Putamen (tissue), 1 donor: Measurements from ENCODE around the gene TPM1.
A peak's percentile ranks its signal among the peaks of the same experiment; 100 is the strongest.

Experiments used
- DNase-seq: peaks from one replicate; pipeline ENCODE4 v3.0.0-alpha.2; 2016; ENCODE audit warnings: low spot score

Gene TPM1

DNA sequence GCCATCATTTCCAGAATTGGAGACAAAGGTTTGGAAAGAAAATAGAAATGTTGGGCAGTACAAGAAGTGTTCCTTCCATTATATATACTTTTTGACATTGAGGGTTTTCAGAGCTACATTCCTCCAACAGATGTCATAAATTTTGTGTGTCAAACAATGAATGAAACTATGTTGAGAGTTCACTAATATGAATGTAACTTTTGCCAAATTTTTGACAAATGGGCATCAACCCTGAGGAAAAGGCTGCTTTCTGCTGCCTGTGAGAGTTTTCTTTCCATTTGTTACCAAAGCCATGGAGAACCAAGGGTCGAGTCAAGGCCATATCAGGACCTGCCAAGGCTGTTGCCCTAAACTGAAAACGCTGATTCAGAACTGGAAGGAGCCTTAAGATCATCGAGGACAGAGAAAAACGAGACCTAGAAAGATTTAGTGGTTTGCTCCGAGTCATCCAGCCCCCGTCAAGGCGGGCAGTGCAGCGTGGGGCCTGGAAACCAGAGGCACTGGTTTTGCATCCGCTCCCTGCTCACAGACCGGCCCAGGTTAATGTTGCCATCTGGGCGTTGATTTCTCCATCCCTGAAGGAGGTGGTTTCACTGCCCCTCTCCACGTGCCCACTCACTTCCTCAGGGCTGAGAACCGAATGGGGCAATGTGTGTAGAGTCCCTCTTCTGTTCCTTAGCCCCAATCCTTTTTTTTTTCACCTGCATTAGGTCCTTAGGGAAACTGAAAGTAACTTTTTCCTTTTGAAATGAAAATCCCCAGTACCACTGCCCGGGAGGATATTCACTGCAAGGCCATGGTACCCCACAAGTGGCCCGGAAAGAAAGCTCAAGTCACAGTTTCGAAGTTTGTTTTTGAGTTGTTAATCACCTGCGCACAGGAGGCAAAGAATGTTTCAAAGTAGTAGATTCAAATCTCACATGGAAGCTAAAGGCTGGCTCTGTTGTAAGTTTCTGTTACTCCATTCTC is 32.8 kb downstream of the TPM1 start:
- no peak for DNase-seq

DNA sequence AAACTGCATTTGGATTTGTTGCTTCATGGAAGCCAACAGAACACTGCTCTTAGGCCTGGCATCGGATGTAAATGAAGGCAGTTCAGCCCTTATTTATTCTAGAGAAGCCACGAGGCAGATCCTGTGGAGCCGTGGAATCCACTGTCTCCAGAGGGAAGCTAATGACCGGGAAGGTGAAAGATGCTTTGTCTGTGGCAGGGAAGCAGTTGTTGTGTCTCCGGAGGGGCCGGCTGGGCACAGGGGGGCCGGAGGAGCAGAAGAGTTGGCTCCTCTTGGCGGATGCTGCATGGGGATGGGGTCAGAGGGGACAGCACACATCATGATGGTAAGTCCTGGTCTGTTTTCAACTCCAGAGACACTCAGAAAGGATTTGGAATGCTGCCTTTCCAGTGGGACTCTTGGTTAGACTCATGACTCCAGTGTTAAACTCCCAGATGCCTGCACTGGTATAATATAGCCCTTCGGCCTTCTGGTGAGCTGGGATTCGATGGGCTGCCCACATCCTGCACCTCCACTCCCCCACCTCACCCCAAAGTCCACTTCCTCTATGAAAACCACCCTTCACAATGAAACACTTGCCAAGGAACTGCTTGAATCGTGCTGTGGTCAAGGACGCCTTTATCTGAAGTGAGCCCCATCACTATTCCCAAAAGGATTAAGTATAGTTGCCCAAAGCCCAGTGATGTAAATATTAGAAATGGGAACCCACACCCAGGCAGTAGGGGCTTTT is 33.6 kb downstream of the TPM1 start:
- no peak for DNase-seq

DNA sequence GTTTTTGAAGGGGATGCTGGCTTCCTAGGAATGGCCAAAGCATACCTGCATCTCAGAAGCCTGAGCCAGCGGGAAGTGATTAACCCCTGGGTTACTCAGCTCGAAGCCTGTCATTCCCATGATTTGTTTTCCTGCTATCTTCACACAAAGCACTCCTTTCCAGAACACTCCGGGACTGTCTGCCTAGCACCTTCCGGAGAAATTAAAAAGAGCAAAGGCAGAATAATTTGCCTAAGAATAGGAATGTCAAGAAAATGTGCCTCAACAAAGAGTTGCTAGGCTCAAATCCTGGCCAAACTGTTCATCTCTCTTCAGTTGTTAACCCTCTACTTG is 34.1 kb downstream of the TPM1 start:
- DNase-seq = no peak

DNA sequence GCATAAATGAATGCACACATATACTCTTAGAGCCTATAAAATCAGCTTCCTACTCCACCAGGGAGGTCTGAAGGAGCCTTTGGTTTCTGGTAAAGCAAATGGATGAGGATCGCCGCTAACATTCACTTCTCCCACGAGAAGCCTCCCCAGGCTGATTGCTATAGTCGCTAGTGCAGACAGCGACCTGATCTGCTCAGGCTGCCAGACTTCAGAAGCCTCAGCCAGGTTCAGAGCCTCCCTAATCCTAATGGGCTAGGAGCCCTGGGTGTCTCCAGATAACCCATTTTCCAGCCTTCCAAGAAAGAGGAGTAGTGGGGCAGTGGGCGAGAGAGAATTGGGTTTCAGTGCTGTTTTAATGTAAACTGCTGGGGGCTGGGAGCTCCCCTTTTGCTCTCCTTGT is 35.4 kb downstream of the TPM1 start:
- no peak for DNase-seq

DNA sequence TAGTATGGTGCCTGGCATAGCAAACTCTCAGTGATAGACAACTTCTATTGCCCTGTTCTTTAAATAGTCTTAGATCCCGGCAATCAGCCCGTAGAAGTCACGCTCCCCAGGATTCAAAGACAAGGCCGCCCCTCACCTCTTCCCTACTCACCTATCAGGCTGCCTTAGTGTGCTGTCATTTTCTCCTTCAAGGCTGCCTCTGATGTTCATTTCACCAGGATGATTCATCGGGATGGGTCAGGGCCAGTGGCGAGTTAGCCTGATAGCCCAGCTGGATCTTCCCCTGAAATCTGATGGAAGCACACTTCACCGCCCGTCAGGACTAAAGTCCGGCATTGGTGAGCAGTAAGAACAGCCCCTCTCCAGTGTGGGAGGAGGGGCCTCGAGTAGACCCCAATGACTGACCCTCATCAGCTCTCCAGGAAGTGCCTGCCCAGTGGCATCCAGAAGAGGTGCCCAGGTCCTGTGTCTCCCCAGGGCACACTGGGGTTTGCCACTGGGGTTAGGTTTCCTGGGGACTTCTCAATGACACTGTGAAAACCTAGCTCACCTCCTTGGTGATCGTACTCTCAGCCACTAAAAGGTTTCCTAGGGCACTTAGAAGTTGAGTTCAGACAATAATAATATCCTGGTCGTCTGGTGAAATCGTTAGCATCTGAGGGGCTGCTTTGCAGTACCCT is 37.5 kb downstream of the TPM1 start:
- no peak for DNase-seq

DNA sequence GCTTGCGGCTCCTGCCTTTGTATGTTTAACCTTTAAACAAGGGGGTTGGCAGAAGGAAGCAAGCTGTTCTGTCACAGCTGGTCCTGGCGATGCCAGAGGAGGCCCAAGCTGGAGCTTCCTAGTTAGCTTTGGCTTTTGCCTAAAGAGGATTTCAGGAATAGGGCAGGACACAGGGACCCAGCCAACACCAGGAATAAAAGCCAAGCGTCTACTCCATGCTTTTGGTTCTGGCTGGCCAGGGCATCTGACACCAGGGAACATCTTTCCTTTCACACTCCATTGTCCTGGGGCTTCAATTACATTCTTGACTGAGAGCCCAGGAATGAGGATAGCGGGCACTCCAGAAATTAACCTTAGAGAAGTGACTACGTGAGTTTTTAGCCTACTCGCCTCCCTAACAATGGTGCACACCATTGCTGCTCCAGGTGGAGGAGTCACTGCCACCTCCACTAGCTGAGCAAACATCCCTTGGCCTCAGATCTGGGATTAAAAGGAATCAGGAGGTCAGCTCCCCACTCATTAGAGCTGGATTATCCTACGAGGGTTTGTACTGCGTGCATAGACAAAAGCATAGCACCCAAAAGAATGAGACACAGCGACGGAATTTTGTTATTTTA is 38.2 kb downstream of the TPM1 start:
- no peak for DNase-seq

DNA sequence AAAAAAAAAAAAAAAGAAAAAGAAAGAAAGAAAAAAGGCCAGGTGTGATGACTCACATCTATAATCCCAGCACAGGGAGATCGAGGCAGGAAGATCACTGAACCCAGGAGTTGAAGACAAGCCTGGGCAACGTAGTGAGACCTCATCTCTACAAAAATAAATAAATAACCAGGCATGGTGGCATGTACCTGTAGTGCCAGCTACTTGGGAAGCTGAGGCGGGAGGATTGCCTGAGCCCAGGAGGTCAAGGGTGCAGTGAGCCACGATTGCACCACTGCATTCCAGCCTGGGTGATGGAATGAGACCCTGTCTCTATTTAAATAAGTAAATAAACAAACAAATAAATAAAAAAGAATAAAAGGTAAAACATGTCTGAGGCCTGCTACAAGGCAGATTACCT is 39.8 kb downstream of the TPM1 start:
- DNase-seq = no peak

DNA sequence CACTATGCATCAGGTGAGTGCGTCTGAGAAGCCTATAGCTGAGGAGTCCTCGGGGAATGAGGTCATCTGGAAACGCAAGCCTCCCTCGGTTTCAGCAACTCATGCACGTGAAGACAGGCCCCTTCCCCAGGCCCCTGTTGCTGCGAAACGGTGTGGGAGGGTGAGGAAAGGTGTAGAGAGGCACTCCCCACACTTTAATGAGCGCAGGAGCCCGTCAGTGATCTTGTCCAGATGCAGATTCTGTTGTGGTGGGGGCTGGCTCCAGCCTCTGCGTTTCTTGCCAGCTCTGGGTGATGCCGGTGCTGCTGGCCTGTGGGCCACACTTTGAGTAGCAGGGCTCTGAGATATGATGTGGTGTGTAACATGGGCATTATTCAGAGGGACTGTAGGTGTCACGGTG is 40.5 kb downstream of the TPM1 start:
- no peak for DNase-seq

DNA sequence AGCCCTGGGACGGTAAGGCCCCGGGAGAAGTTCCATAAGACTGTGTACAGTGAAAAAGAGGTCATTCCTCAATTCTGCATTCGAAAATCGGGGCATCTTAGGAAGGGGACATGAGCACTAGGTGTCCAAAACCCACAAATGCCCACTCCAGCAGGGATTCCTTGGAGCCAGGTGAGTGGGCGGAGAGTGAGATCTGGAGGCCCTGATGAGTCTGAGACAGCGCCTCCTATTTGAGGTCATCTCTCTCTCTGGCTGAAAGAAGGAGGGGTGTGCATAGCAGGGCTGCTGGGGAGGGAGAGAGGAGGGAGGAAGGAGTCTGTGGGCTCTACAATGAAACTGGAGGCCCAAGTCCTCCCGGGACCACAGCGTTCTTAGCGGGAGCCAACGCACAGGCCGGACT is 41.0 kb downstream of the TPM1 start:
- DNase-seq = no peak

DNA sequence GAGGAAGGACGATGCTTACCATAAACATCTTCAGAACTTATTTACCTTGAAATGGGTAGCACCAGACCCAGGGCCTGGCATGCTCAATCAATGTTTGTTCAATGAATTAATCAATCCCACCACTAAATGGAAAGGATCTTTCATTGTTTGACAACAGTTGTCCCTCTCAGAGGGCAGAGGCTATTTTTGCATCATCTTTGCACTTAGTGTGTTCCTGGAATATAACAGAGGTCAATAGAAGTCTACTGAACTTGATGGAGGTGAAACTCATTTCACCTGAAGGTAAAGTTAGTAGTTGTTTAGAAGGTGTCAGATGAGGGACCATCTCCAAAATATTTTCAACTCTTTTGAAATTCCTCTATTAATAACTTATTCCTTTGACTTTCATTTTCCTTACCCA is 42.3 kb downstream of the TPM1 start:
- no peak for DNase-seq

DNA sequence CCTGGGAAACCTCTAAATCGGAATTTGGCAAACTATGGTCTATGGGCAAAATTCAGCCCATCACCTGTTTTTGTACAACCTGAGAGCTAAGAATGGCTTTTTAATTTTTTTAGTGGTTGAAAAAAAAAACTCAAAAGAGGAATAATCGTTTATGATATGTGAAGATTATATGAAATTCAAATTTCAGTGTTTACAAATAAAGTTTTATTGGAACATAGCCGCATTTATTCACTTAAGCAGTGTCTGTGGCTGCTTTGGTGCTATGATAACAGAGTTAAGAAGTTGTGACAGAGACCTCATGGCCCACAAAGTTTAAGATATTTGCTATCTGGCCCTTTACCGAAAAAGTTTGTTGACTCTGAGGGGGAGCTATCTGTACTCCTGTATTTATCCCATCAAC is 42.7 kb downstream of the TPM1 start:
- DNase-seq = no peak

DNA sequence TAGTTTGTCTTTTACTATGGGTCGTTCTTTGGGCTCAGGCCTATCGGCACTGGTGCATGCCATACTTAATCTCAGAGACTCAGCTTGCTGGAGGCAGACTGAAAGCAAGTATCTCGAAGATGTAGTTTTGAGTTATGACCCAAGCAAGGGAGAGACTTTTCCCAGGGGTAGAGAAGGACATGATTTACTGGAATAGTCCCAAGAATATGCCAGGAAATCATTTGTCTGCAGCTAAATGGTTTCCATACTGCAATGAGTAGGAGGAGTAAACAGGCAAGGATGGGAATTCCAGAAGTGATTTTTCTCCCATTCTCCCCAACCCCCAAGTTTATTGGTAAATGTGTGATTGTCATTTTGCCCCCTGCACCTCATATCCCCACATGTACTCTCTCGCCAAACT is 43.7 kb downstream of the TPM1 start:
- DNase-seq = no peak

DNA sequence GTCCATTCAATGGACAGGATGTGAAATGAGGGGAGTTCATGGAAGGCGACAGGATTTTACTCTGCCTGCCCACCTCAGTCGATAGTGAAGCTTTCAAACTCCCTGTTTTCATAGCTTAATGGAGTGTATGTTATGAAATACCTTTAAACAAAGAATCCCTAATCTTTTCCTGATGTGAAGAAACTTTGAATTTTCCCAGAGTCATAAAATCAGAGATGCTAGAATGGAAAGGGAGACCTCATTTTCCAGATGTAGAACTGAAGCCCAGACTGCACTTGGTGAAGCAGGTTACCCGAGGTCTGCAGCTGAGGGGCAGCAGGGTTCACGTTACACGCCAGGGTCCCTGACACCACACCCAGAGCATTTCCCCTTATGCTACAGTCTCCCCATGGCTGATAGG is 44.4 kb downstream of the TPM1 start:
- no peak for DNase-seq

DNA sequence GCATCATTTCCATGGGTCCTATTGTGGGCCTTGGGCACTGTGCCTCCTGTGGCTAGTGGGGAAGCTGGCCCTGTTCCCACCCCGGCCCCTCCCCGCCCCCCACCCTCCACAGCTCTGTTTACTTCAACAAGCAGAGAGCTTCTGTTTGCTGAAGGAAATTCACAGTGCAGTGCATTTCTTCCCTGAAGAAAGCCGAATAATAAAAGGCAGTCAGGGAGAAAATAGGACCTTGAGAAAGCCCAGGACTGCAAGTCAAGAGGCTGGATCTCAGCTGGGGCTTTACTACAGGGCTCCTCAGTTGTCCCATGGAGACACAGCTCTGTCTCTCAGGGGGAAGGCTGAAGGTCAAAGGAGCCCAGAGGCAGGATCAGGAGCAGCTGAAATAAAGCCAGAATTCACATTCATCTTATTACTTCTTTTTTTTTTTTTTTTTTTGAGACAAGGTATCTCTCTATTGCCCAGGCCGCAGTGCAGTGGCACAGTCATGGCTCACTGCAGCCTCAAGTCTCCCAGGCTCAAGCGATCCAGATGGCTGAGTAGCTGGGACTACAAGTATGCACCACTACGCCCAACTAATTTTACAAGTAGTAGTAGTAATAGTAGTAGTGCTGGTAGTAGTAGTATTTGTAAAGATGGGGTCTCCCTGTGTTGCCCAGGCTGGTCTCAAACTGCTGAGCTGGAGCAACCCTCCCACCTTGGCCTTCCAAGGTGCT is 46.1 kb downstream of the TPM1 start:
- DNase-seq = no peak

DNA sequence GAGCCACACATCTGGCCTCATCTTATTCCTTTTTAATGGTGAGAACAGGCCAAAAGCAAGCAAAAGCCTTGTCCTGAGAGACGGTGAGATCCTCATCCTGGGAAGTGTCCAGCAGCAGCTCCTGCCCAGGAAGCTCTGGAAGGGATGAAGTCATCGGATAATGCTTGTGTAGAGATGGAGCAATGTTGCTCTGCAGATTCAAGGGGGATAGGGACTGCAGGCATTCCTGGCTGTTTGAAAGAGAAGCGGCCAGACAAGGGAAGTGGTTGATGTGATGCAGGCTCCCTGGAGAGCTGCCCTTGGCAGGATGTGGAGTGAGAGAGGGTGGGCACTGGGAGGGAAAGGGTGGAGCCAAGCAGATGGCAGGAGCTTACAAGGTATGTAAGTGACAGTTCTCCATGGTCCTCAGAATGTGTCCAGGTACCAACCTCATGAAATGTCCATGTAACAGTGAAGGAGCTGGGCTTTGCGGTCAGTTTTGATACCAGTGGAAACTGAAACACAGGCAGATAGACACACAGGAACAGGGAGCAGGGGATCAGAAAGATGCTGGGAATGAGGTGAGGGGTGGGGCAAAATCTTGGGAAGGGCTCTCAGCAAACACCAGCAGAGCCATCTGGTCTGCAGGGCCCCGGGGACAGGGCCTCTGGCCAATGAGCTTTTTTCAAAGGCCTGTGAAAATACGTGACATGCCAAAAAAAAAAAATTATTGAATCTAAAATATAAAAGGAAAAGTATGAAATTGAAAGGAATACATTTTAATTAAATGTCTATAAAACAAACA is 46.9 kb downstream of the TPM1 start:
- no peak for DNase-seq

DNA sequence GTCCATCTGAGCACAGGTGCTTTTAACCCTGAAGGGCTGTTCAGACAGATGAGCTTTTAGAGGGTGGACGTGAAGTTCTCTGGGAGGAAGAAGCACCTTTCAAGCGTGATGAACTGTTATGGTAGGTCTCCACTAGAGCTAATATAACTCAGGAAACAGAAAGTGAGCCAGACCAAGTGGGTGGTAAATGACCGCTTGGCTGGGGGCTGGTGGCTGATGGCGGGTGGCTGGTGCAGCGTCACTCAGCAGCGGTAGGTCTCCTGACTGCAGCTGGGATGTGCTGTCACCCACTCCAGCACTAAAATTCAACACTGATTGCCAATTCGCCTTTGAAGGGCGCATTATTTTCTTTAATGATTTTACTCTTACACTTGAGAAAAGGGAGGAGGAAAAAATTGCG is 47.9 kb downstream of the TPM1 start:
- no peak for DNase-seq

DNA sequence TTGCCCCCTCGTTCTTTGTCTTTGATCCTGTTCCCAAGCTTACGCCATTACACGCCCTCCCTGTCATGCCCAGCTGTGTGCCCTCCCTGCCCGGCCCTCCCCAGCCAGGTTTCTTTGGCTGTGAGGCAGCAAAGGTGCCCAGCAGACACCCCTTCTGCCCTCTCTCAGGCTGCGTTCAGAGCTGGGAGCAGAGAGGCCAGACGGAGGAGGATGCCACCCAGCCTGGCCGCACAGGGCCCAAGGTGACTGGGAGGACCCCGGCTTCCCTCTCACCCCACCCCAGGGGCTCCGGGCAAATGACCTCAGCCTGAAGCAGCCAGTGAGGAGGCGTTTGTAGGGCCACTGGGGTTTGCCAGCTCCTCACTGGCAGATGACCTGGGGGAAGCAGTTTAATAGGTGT is 48.3 kb downstream of the TPM1 start:
- DNase-seq = no peak

DNA sequence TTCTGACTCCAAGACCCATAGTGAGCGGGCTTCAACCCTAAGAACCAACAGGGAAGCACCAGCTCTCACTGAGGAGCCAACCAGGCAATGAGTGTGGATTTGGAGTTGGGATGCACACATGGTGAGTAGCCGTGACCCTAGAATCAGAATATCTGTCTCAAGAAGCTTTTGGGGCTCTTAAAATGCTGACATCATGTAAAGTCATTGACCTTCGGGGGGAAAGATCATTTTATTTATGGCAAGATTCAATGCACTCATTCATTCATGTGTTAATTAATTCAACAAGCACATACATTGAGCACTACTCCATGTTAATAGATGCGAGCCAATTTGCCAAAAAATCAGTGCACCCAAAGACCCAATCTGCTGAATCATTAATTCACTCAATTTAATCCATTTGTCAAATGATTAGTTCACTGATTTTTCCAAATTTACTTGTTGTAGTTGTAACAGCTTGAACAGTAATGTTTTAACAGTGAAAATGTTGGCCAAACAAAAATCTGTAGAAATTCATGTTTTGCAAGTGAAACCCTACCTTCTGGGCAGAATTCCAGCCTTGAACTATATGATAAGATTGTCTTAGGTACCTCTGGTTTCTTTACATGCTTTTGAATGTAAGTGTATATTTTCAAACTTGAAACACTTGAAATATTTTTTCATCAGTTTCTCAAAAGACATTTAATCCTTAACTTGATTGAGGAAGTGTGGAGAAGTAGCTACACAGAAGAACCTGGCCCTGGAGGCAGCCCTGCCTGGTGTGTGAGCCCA is 49.3 kb downstream of the TPM1 start:
- no peak for DNase-seq

DNA sequence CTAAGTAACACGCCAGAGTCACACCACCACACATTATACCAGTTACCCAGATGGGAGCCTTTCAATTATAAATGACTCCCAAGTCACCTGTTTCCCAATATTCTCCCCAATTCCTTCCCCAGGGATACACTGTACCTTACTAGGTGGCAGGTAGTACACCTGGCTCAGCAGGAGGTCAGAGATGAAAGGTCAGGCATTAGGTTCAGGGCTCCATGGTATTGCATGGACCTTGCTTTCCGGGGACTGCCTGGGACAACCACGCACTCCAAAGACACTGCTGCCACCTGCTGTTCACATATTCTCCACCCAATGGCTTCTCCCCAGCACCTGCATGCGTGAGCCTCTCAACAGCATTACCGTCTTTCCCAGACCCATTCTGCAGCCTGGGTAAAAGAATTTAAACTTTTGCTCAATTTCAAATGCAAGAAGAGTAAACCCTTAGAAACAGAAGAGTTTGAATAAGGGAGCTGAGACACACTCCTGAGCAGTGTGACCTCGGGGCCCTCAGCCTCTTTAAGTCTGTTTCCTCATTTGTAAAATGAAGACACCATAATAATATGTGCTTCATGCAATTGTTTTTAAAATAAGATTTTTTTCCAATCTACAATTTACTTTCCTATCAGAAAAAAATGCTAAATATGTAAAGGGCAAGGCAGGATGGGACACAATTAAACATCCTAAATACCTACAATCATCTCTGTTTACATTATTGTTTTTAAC is 51.1 kb downstream of the TPM1 start:
- DNase-seq = peak; percentile 61

DNA sequence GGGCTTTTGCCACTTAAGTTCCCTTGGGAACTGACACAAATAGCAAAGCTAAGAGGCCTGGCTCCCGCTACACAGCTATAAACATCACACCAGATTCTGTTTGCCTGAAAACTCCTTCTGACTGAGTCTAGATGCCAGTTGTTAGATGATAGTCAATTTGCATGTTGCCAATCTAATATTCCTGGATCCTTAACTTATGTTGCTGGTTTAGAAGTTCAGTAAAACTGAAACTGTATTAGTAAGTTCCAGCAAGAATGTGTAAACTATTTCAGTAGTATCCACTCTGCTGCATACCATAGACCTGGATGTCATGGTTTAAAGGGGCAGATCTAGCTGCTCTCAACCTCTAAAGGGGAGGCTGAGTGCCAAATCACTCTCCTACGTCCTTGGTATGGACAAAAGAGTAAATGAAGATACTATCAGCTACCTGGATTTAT is 52.0 kb downstream of the TPM1 start:
- no peak for DNase-seq
